GM20000 (cell line): ENCODE results near the gene COL7A1.

Source experiments
- DNase-seq: peaks from one replicate; pipeline ENCODE4 v3.0.0; 2012; ENCODE audit warnings: low spot score
- TF ChIP-seq, protein P1 (sequence below): IDR thresholded peaks from 2 replicates; pipeline ENCODE4 v1.5.1; 2012; ENCODE audit warnings: mild to moderate bottlenecking, control low read depth; ENCODE audit errors: extremely low read depth, missing control alignments

Gene COL7A1

DNA sequence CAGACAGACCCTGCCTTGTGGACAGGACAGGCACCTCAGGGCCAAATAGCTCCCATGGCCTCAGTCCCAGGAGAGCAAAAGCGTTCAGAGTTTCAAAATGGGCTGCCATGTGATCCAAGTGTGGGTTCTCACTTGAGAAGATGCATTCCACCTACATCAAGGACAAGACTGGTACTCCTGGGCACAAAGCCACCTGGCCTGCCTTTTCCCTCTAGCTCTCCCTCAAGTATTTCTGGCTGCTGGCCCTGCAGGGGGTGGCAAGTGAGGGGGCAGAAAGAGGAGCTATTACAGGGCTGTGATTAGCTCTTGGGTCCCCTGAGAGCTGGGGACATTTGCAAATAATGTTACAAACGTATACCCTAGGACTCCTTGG lies 6.5 kb upstream of the COL7A1 start:
- TF ChIP-seq, protein P1, sequence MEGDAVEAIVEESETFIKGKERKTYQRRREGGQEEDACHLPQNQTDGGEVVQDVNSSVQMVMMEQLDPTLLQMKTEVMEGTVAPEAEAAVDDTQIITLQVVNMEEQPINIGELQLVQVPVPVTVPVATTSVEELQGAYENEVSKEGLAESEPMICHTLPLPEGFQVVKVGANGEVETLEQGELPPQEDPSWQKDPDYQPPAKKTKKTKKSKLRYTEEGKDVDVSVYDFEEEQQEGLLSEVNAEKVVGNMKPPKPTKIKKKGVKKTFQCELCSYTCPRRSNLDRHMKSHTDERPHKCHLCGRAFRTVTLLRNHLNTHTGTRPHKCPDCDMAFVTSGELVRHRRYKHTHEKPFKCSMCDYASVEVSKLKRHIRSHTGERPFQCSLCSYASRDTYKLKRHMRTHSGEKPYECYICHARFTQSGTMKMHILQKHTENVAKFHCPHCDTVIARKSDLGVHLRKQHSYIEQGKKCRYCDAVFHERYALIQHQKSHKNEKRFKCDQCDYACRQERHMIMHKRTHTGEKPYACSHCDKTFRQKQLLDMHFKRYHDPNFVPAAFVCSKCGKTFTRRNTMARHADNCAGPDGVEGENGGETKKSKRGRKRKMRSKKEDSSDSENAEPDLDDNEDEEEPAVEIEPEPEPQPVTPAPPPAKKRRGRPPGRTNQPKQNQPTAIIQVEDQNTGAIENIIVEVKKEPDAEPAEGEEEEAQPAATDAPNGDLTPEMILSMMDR, result no peak
- DNase-seq, result no peak

DNA sequence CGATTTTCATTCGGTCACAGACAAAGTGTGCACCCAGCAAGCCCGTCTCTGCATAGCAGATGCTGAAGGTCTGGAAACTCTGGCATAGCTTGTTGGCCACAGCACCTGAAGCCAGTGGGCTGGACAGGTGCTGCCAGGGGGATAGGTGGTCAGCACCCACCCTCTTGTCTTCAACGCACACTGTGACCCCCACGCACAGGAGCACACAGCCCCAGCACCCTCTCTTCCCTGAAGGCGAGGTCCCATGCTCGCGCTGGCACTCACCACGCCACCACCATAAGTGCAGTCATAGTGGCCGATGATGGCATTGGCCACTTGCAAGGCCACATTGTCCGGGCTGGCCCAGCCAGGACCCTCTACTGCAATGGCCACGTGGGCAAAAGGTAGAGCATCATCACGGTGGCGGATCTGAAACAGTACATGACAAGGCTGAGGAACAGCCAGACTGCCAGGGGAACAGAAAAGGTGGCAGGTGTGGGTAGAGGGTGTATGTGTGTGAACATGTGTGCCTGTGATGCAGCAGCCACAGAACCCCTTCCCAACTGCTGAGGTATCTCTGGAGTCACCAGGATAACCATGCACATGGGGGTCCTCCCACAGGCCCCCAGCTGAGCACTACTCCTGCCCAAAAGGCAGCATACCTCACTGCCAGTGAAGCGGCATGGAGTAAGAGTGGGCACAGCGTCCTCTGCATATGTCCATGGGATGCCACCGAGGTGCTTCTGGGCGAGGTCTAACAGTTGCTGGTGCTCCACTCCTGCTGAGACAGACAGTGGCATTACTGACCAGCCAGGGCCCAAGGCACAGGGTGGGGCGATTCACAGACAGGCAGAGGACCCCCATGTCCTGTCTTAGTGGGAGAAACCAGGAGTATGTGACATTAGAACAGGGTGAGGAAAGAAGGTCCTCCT lies 5.8 kb upstream of the COL7A1 start:
- TF ChIP-seq, protein P1, result no peak
- no peak for DNase-seq

DNA sequence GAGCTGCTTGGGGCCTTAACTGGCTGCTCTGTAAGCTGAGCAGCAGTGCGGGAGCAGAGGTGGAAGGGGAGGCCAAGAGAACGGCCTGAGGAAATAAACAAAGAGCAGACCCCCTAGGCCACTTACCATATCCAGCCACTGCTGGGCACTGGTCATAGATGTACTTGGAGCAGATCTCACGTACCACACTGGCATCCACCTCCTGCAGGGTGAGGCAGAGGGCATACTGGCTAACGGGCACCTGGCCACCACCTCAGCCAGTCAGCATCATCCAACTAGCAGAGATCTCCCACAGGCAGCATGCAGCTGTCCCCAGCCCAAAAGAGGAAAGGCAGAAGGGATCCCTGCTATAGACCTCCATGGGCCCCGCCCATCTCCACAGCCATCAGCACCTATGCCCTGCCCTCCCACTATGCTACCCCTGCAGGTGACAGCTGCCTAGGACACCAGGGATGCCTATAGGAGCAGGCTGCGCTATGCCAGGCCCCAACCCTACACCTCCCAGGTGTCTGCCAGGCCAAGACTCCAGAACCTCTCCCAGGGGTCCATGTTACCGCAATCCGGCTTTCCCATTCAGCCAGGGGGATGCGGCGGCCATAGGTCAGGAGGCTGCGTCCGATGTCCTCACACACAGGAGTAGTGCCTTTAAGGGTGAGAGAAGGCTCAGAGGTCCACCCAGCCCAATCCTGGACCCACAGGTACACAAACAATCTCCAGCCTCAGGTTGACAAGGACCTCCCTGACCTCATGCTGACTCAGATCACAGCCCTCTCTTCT lies 4.6 kb upstream of the COL7A1 start:
- TF ChIP-seq, protein P1, result no peak

DNA sequence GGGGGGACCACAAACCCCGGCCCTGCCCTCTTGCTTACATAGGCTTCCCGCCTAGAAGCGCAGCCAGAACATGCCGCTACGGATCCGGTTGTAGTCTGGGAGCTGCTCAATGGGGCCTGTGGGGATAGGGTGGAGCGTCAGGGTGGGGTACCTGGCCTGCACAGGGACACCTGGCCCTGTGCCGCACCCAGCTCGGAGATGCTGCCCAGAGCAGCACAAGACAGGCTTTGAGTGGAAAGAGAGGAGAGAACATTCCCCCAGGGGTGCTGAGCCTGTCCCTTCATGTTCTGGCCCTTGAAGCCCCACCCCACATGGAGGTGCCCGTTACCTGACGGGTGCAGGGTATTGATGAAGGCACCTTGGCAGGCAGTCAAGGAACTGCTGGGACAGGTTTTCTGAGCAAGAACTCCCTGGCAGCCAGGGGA lies 4.0 kb upstream of the COL7A1 start:
- DNase-seq, result no peak
- TF ChIP-seq, protein P1, result no peak

More for the DNA sequence above, 4.6 kb upstream of the COL7A1 start:
- no peak for DNase-seq

DNA sequence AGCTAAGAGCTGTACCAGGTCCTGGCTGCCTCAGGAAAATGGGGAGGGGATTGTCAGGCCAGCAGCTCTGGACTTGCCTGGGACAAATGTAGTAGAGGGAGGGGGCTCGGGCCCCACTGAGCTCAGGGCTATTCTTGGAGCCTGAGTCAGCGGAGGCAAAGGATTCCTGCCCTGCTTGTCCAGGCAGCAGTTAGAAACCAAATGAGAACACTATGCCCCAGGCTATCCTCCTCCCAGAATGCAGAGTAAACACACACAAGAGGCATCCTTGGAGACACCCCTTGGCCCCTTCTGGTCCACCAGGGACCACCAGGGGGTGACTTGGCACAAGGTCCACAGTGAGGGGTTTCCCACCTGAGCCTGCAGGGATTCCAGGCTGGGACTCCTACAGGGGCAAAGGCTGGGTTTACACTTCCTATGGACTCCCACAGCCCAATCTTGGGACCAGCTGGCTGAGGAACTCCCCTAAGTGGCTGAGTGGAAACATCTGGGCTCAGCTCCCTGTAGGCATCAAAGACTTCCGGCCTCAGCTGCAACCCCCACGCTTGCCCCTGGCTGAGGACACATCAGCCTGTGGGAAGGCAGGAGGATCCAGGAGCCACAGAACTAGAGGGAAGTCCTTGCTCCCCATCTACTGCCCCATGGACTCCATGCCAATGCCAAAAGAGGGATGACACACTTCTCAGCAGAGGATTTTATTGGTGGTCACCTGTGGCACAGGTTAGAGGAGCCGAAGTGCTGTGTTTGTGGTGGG lies 3.4 kb upstream of the COL7A1 start:
- DNase-seq, result no peak
- TF ChIP-seq, protein P1, result no peak

DNA sequence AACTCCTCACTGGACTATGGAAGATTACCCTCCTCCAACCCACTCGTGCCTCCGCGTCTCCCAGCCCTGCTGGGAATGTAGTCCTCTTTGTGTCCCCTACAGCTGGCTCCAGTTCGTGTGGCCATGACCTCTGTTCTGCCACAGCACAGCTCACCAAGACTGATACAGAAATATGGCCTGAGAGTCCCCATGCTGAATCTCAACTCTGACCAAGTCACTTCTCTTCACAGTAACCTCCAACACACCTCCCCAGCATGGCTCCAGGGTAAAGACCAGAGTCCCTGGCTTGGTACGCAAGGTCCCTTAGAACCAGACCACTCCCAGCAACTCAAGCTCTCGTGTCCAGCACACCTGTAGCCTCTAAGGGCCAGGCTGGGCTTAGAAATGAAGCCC lies 2.3 kb upstream of the COL7A1 start:
- DNase-seq, result no peak
- TF ChIP-seq, protein P1, result no peak
